HepG2 (cell line): ENCODE results near the gene SLC16A3. TPM values are rescaled to one million over a fixed set of nuclear protein-coding genes. Genes with fewer than 3 reads are reported as not detected.
A peak's percentile ranks its signal among the peaks of the same experiment; 100 is the strongest.

Experiments
- CHD4 ChIP-seq: fragments of 200-600 bp; sonication (generic); IDR thresholded peaks from 2 replicates; pipeline ENCODE4 v1.7.0; 2017; ENCODE audit warnings: mild to moderate bottlenecking, low read length, borderline replicate concordance
- ELF4 ChIP-seq: sonication (generic); formaldehyde crosslinking; IDR thresholded peaks from 2 replicates; pipeline ENCODE4 v1.5.0; 2020; ENCODE audit warnings: missing genetic modification reagents, mild to moderate bottlenecking, moderate library complexity, borderline replicate concordance
- RBM39 ChIP-seq: fragments of 200-400 bp; formaldehyde crosslinking; IDR thresholded peaks from one replicate; pipeline ENCODE4 v1.6.1; 2018; ENCODE audit warnings: antibody characterized with exemption, mild to moderate bottlenecking, low read depth, low read length; ENCODE audit not compliant: poor library complexity, severe bottlenecking
- SMARCC2 ChIP-seq: fragments of 450-650 bp; IDR thresholded peaks from 2 replicates; pipeline ENCODE4 v1.6.1; 2017; ENCODE audit warnings: antibody characterized with exemption, mild to moderate bottlenecking
- ZNF460 ChIP-seq: sonication (generic); formaldehyde crosslinking; IDR thresholded peaks from 2 replicates; pipeline ENCODE4 v1.5.1; 2020; ENCODE audit warnings: missing genetic modification reagents, mild to moderate bottlenecking, borderline replicate concordance
- ZNF570 ChIP-seq: sonication (generic); formaldehyde crosslinking; IDR thresholded peaks from 2 replicates; pipeline ENCODE4 v1.4.0; 2020; ENCODE audit warnings: mild to moderate bottlenecking, missing genetic modification reagents, borderline replicate concordance
- polyA plus RNA-seq, 8 experiments: library from polyadenylated mRNA; depleted of rRNA in 3 of 8; stranded (reverse) in 7 of 8; unstranded in 1 of 8; fragments of >200 nt; fragmentation: Illumina TruSeq in 4 of 8; extraction: Trizol in 4 of 8; gene quantifications; 2 replicates each; pipeline versions ENCODE4 v1.2.1 to v1.2.3, GENCODE V29; 2011 to 2016; ENCODE audit warnings: low read depth in 4 of 8, missing spikeins in 1 of 8, mixed read lengths in 1 of 8; ENCODE audit not compliant: insufficient read depth in 1 of 8
- total RNA-seq, 5 experiments: library from RNA; depleted of rRNA; stranded (reverse); fragments of >200 nt; fragmentation: Illumina TruSeq; extraction: Trizol; gene quantifications; 2 replicates each; pipeline ENCODE4 v1.2.3, GENCODE V29; 2016; ENCODE audit warnings: low read depth in 1 of 5
- TF ChIP-seq, protein P1 (sequence below), 2 experiments: sonication (generic) in 1 of 2; formaldehyde crosslinking in 1 of 2; IDR thresholded peaks; 2 replicates each; pipeline versions ENCODE4 v1.6.1 to v1.9.0; 2014 to 2022; ENCODE audit warnings: antibody characterized with exemption in 1 of 2, borderline replicate concordance in 1 of 2, inconsistent platforms in 1 of 2, low read depth in 1 of 2, missing genetic modification reagents in 1 of 2
- TF ChIP-seq, protein P2 (sequence below): sonication (generic); formaldehyde crosslinking; IDR thresholded peaks from 2 replicates; pipeline ENCODE4 v1.9.0; 2022; ENCODE audit warnings: missing genetic modification reagents, mild to moderate bottlenecking, borderline replicate concordance
- TF ChIP-seq, protein P3 (sequence below): sonication (generic); formaldehyde crosslinking; IDR thresholded peaks from 2 replicates; pipeline ENCODE4 v1.8.1; 2023; ENCODE audit warnings: missing genetic modification reagents, mild to moderate bottlenecking, borderline replicate concordance
- TF ChIP-seq, protein P4 (sequence below): sonication (generic); formaldehyde crosslinking; IDR thresholded peaks from 2 replicates; pipeline ENCODE4 v1.5.0; 2020; ENCODE audit warnings: mild to moderate bottlenecking, missing genetic modification reagents

Gene SLC16A3
- total and polyA plus RNA-seq, 2 of the 13 experiments (the other 11 are each of a cell fraction or from before 2014, with no cell fraction given): 242 to 349 TPM

DNA sequence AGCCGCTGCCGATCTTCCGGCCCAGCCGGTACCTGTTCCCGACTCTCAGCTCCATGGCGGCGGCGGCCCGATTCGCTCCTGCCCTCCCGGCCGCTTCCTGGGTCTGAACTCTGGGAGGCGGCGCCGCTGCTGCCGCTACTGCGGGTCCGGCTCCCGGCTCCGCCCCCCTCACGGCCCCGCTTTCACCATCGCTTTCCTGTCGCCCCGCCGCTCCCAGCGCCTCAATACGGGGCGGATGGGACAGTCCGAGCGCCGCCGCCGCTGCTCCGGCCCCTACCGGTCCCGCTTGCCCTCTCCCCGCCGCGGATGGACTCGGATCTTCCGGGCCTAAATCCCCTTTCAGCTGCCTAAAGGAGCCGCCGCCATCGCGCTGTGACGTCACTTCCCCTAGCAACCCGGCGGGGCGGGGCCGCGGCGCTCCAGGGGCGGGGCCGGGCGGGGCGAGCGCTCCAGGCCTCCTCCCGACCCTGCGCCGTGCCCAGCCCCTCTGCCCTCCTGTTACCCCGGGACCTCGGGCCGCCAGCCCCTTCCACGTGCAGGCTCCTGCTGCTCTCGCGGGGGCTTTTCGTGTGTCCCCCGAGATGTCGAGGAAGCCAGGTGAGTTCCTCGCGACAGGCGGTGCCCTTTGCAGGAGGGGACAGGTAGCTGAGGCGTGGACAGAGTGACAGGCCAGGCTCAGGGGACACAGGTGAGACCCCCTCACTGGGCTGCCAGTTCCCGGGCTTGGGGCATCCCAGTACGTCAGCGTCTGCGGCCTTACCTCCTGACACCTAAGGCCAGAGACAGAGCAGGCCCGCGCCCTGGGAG is 44.7 kb downstream of the SLC16A3 start, which contains the start of gene CSNK1D (continued):
- TF ChIP-seq, protein P1, sequence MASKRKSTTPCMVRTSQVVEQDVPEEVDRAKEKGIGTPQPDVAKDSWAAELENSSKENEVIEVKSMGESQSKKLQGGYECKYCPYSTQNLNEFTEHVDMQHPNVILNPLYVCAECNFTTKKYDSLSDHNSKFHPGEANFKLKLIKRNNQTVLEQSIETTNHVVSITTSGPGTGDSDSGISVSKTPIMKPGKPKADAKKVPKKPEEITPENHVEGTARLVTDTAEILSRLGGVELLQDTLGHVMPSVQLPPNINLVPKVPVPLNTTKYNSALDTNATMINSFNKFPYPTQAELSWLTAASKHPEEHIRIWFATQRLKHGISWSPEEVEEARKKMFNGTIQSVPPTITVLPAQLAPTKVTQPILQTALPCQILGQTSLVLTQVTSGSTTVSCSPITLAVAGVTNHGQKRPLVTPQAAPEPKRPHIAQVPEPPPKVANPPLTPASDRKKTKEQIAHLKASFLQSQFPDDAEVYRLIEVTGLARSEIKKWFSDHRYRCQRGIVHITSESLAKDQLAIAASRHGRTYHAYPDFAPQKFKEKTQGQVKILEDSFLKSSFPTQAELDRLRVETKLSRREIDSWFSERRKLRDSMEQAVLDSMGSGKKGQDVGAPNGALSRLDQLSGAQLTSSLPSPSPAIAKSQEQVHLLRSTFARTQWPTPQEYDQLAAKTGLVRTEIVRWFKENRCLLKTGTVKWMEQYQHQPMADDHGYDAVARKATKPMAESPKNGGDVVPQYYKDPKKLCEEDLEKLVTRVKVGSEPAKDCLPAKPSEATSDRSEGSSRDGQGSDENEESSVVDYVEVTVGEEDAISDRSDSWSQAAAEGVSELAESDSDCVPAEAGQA (IDR thresholded peaks at IDR 0.05; ENCODE audit: low read depth): peak; percentile 66
- TF ChIP-seq, protein P1 (CRISPR knock-in tag; IDR thresholded peaks at IDR 0.05; ENCODE audit: borderline replicate concordance): no peak
- TF ChIP-seq CHD4 (no peak), RBM39 (peak; percentile 85), ZNF570 (no peak), ZNF460 (CRISPR knock-in tag) (no peak; the same call in 1 of the 2 replicates), ELF4 (CRISPR knock-in tag) (peak; percentile 67; the same call in 1 of the 2 replicates), SMARCC2 (peak; percentile 4; the same call in 1 of the 2 replicates)
- TF ChIP-seq, protein P2, sequence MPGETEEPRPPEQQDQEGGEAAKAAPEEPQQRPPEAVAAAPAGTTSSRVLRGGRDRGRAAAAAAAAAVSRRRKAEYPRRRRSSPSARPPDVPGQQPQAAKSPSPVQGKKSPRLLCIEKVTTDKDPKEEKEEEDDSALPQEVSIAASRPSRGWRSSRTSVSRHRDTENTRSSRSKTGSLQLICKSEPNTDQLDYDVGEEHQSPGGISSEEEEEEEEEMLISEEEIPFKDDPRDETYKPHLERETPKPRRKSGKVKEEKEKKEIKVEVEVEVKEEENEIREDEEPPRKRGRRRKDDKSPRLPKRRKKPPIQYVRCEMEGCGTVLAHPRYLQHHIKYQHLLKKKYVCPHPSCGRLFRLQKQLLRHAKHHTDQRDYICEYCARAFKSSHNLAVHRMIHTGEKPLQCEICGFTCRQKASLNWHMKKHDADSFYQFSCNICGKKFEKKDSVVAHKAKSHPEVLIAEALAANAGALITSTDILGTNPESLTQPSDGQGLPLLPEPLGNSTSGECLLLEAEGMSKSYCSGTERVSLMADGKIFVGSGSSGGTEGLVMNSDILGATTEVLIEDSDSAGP (CRISPR knock-in tag): peak; percentile 94
- TF ChIP-seq, protein P3, sequence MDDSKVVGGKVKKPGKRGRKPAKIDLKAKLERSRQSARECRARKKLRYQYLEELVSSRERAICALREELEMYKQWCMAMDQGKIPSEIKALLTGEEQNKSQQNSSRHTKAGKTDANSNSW: peak; percentile 79; the same call in 1 of the 2 replicates
- TF ChIP-seq, protein P4, sequence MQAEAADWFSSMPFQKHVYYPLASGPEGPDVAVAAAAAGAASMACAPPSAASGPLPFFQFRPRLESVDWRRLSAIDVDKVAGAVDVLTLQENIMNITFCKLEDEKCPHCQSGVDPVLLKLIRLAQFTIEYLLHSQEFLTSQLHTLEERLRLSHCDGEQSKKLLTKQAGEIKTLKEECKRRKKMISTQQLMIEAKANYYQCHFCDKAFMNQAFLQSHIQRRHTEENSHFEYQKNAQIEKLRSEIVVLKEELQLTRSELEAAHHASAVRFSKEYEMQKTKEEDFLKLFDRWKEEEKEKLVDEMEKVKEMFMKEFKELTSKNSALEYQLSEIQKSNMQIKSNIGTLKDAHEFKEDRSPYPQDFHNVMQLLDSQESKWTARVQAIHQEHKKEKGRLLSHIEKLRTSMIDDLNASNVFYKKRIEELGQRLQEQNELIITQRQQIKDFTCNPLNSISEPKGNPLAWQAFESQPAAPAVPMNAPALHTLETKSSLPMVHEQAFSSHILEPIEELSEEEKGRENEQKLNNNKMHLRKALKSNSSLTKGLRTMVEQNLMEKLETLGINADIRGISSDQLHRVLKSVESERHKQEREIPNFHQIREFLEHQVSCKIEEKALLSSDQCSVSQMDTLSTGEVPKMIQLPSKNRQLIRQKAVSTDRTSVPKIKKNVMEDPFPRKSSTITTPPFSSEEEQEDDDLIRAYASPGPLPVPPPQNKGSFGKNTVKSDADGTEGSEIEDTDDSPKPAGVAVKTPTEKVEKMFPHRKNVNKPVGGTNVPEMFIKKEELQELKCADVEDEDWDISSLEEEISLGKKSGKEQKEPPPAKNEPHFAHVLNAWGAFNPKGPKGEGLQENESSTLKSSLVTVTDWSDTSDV (CRISPR knock-in tag): no peak
